ENCODE data around the gene APOA1. TPM values are rescaled to one million over a fixed set of nuclear protein-coding genes. Genes with fewer than 3 reads are reported as not detected.

Gene APOA1
- total and polyA plus RNA-seq, 2 donors (not counting 1 experiment from before 2014, with no cell fraction given): 0.46 TPM; not detected in 1

DNA sequence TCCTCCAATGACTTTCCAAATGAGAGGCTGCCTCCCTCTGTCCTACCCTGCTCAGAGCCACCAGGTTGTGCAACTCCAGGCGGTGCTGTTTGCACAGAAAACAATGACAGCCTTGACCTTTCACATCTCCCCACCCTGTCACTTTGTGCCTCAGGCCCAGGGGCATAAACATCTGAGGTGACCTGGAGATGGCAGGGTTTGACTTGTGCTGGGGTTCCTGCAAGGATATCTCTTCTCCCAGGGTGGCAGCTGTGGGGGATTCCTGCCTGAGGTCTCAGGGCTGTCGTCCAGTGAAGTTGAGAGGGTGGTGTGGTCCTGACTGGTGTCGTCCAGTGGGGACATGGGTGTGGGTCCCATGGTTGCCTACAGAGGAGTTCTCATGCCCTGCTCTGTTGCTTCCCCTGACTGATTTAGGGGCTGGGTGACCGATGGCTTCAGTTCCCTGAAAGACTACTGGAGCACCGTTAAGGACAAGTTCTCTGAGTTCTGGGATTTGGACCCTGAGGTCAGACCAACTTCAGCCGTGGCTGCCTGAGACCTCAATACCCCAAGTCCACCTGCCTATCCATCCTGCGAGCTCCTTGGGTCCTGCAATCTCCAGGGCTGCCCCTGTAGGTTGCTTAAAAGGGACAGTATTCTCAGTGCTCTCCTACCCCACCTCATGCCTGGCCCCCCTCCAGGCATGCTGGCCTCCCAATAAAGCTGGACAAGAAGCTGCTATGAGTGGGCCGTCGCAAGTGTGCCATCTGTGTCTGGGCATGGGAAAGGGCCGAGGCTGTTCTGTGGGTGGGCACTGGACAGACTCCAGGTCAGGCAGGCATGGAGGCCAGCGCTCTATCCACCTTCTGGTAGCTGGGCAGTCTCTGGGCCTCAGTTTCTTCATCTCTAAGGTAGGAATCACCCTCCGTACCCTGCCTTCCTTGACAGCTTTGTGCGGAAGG lies 4.8 kb downstream of the APOA1 start:
- no peak for DNase-seq
- Histone ChIP-seq H3K27me3 (replicated peaks in 1 of 4; ENCODE audit: control extremely low read depth in 1 of 4, control insufficient read depth in 3 of 4, insufficient read depth in 4 of 4, low read length in 3 of 4) (peaks cover 0 to 4% (median 0%) of the 10 kb centered on the region in 4 experiments), H3K79me2 (ENCODE audit: control insufficient read depth, insufficient read depth, low read length) (no peaks in the 10 kb centered on the region), H3K4me1 (ENCODE audit: control insufficient read depth in 2 of 2, insufficient read depth in 2 of 2, low read length in 2 of 2) (peaks cover 7 to 14% of the 10 kb centered on the region in 2 donors), H2AFZ (ENCODE audit: insufficient read depth, low read depth, low read length, poor library complexity, severe bottlenecking) (no peak overlapping the region), H3K36me3 (replicated peaks in 1 of 2; ENCODE audit: control extremely low read depth in 1 of 2, control insufficient read depth in 1 of 2, extremely low read depth in 1 of 2, insufficient read depth in 2 of 2, low read length in 1 of 2) (no peaks in the 10 kb centered on the region), H3K27ac (ENCODE audit: low read length in 2 of 2) (no peak overlapping the region), H4K20me1 (ENCODE audit: control insufficient read depth, insufficient read depth, low read length, poor library complexity, severe bottlenecking) (no peaks in the 10 kb centered on the region), H3K4me3 (ENCODE audit: control extremely low read depth in 1 of 5, extremely low read depth in 1 of 5, insufficient read depth in 1 of 5, low read depth in 2 of 5, low read length in 4 of 5) (no peak overlapping the region), H3K4me2 (replicated peaks; ENCODE audit: low read depth, low read length, poor library complexity, severe bottlenecking) (no peak overlapping the region), H3K9ac (ENCODE audit: low read length) (no peak overlapping the region), H3K9me3 (ENCODE audit: control extremely low read depth in 1 of 3, control insufficient read depth in 2 of 3, insufficient read depth in 1 of 3, low read length in 2 of 3) (no peaks in the 10 kb centered on the region)
- intact Hi-C loops (cut with micrococcal nuclease): no loop called here
- ChIA-PET POLR2A (no interaction called here), CTCF (no interaction called here)
- Mint-ChIP-seq H3K9me3 (ENCODE audit: insufficient read depth) (no peaks in the 10 kb centered on the region), H3K4me3 (no peak overlapping the region), H3K27me3 (peaks cover 4% of the 10 kb centered on the region), H3K27ac (no peak overlapping the region), H3K4me1 (peaks cover 16% of the 10 kb centered on the region)
- 92% methylated on average over 12 of the region's 13 CpGs for WGBS (ENCODE audit: insufficient coverage)
- ATAC-seq (ENCODE audit: low read depth): no peak
- TF ChIP-seq, protein P1, sequence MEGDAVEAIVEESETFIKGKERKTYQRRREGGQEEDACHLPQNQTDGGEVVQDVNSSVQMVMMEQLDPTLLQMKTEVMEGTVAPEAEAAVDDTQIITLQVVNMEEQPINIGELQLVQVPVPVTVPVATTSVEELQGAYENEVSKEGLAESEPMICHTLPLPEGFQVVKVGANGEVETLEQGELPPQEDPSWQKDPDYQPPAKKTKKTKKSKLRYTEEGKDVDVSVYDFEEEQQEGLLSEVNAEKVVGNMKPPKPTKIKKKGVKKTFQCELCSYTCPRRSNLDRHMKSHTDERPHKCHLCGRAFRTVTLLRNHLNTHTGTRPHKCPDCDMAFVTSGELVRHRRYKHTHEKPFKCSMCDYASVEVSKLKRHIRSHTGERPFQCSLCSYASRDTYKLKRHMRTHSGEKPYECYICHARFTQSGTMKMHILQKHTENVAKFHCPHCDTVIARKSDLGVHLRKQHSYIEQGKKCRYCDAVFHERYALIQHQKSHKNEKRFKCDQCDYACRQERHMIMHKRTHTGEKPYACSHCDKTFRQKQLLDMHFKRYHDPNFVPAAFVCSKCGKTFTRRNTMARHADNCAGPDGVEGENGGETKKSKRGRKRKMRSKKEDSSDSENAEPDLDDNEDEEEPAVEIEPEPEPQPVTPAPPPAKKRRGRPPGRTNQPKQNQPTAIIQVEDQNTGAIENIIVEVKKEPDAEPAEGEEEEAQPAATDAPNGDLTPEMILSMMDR (IDR thresholded peaks at IDR 0.05): no peak
- TF ChIP-seq EZH2 (IDR thresholded peaks at IDR 0.05; ENCODE audit: borderline replicate concordance, insufficient read depth, low read depth, low read length, poor library complexity, severe bottlenecking): no peak

DNA sequence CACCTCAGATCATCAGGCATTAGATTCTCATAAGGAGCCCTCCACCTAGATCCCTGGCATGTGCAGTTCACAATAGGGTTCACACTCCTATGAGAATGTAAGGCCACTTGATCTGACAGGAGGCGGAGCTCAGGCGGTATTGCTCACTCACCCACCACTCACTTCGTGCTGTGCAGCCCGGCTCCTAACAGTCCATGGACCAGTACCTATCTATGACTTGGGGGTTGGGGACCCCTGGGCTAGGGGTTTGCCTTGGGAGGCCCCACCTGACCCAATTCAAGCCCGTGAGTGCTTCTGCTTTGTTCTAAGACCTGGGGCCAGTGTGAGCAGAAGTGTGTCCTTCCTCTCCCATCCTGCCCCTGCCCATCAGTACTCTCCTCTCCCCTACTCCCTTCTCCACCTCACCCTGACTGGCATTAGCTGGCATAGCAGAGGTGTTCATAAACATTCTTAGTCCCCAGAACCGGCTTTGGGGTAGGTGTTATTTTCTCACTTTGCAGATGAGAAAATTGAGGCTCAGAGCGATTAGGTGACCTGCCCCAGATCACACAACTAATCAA lies 5.6 kb downstream of the APOA1 start:
- DNase-seq (no peak), ATAC-seq (ENCODE audit: low read depth) (no peak)
- TF ChIP-seq, protein P1 (IDR thresholded peaks at IDR 0.05): no peak
- TF ChIP-seq EZH2 (IDR thresholded peaks at IDR 0.05; ENCODE audit: borderline replicate concordance, insufficient read depth, low read depth, low read length, poor library complexity, severe bottlenecking): no peak
- Histone ChIP-seq H3K4me2 (replicated peaks; ENCODE audit: low read depth, low read length, poor library complexity, severe bottlenecking) (no peak overlapping the region), H3K36me3 (replicated peaks in 1 of 2; ENCODE audit: control extremely low read depth in 1 of 2, control insufficient read depth in 1 of 2, extremely low read depth in 1 of 2, insufficient read depth in 2 of 2, low read length in 1 of 2) (no peaks in the 10 kb centered on the region), H3K4me1 (ENCODE audit: control insufficient read depth in 2 of 2, insufficient read depth in 2 of 2, low read length in 2 of 2) (peaks cover 7 to 14% of the 10 kb centered on the region in 2 donors), H3K27me3 (replicated peaks in 1 of 4; ENCODE audit: control extremely low read depth in 1 of 4, control insufficient read depth in 3 of 4, insufficient read depth in 4 of 4, low read length in 3 of 4) (peaks cover 0 to 4% (median 0%) of the 10 kb centered on the region in 4 experiments), H3K79me2 (ENCODE audit: control insufficient read depth, insufficient read depth, low read length) (no peaks in the 10 kb centered on the region), H4K20me1 (ENCODE audit: control insufficient read depth, insufficient read depth, low read length, poor library complexity, severe bottlenecking) (no peaks in the 10 kb centered on the region), H3K9me3 (ENCODE audit: control extremely low read depth in 1 of 3, control insufficient read depth in 2 of 3, insufficient read depth in 1 of 3, low read length in 2 of 3) (no peaks in the 10 kb centered on the region), H3K9ac (ENCODE audit: low read length) (no peak overlapping the region), H3K27ac (ENCODE audit: low read length in 2 of 2) (no peak overlapping the region), H2AFZ (ENCODE audit: insufficient read depth, low read depth, low read length, poor library complexity, severe bottlenecking) (no peak overlapping the region), H3K4me3 (ENCODE audit: control extremely low read depth in 1 of 5, extremely low read depth in 1 of 5, insufficient read depth in 1 of 5, low read depth in 2 of 5, low read length in 4 of 5) (no peak overlapping the region)
- intact Hi-C loops (cut with micrococcal nuclease): no loop called here
- peaks cover 16% of the 10 kb centered on the region for H3K4me1 Mint-ChIP-seq
- H3K27ac Mint-ChIP-seq: no peak overlapping the region
- ChIA-PET POLR2A (no interaction called here), CTCF (no interaction called here)
- WGBS (ENCODE audit: insufficient coverage): 93% methylated on average over 3 of the region's 7 CpGs
- H3K27me3 Mint-ChIP-seq: peaks cover 4% of the 10 kb centered on the region
- H3K9me3 Mint-ChIP-seq (ENCODE audit: insufficient read depth): no peaks in the 10 kb centered on the region
- no peak overlapping the region for H3K4me3 Mint-ChIP-seq
